ENCODE measurements around the gene C11orf58.

Gene C11orf58

GRCh38 chr11:16794047-16794818 is 55.8 kb downstream of the C11orf58 start:
- Histone ChIP-seq H3K4me3 (ENCODE audit: low read length) (no peak overlapping the region), H3K36me3 (ENCODE audit: control insufficient read depth, low read length) (no peaks in the 10 kb centered on the region), H3F3A (ENCODE audit: control insufficient read depth, insufficient read depth) (no peaks in the 10 kb centered on the region), H3K27ac (ENCODE audit: low read depth, low read length) (no peak overlapping the region), H3K79me2 (ENCODE audit: control insufficient read depth, low read length) (no peaks in the 10 kb centered on the region), H4K20me1 (ENCODE audit: control insufficient read depth, insufficient read depth, low read depth, low read length) (no peaks in the 10 kb centered on the region), H3K27me3 (ENCODE audit: control insufficient read depth, low read length) (no peaks in the 10 kb centered on the region), H3K4me2 (ENCODE audit: low read length) (no peak overlapping the region), H3K9me2 (replicated peaks; ENCODE audit: control insufficient read depth, low read length) (no peaks in the 10 kb centered on the region), H3K9me3 (ENCODE audit: control insufficient read depth, insufficient read depth, low read length) (no peaks in the 10 kb centered on the region), H3K4me1 (ENCODE audit: control insufficient read depth, low read length) (no peaks in the 10 kb centered on the region)
- TF ChIP-seq EZH2phosphoT487 (IDR thresholded peaks at IDR 0.05; ENCODE audit: borderline replicate concordance, low read length) (no peak), CTCF (IDR thresholded peaks at IDR 0.05; ENCODE audit: low read depth, low read length, poor library complexity, severe bottlenecking) (no peak)

GRCh38 chr11:16795146-16795545 is 56.7 kb downstream of the C11orf58 start:
- TF ChIP-seq EZH2phosphoT487 (IDR thresholded peaks at IDR 0.05; ENCODE audit: borderline replicate concordance, low read length) (no peak), CTCF (IDR thresholded peaks at IDR 0.05; ENCODE audit: low read depth, low read length, poor library complexity, severe bottlenecking) (no peak)
- no peak overlapping the region for H3K4me2 ChIP-seq (ENCODE audit: low read length)
- H3K4me3 ChIP-seq (ENCODE audit: low read length) = no peak overlapping the region
- no peaks in the 10 kb centered on the region for H3K36me3 ChIP-seq (ENCODE audit: control insufficient read depth, low read length)
- H3K27ac ChIP-seq (ENCODE audit: low read depth, low read length) = no peak overlapping the region
- H3K9me2 ChIP-seq (replicated peaks; ENCODE audit: control insufficient read depth, low read length) = no peaks in the 10 kb centered on the region
- no peaks in the 10 kb centered on the region for H3K9me3 ChIP-seq (ENCODE audit: control insufficient read depth, insufficient read depth, low read length)
- no peaks in the 10 kb centered on the region for H3K79me2 ChIP-seq (ENCODE audit: control insufficient read depth, low read length)
- no peaks in the 10 kb centered on the region for H4K20me1 ChIP-seq (ENCODE audit: control insufficient read depth, insufficient read depth, low read depth, low read length)
- no peaks in the 10 kb centered on the region for H3K4me1 ChIP-seq (ENCODE audit: control insufficient read depth, low read length)
- H3K27me3 ChIP-seq (ENCODE audit: control insufficient read depth, low read length) = no peaks in the 10 kb centered on the region
- no peaks in the 10 kb centered on the region for H3F3A ChIP-seq (ENCODE audit: control insufficient read depth, insufficient read depth)

GRCh38 chr11:16796311-16796710 is 57.9 kb downstream of the C11orf58 start:
- Histone ChIP-seq H3K36me3 (ENCODE audit: control insufficient read depth, low read length) (no peaks in the 10 kb centered on the region), H3K79me2 (ENCODE audit: control insufficient read depth, low read length) (no peaks in the 10 kb centered on the region), H4K20me1 (ENCODE audit: control insufficient read depth, insufficient read depth, low read depth, low read length) (no peaks in the 10 kb centered on the region), H3F3A (ENCODE audit: control insufficient read depth, insufficient read depth) (no peaks in the 10 kb centered on the region), H3K9me3 (ENCODE audit: control insufficient read depth, insufficient read depth, low read length) (no peaks in the 10 kb centered on the region), H3K27me3 (ENCODE audit: control insufficient read depth, low read length) (no peaks in the 10 kb centered on the region), H3K4me2 (ENCODE audit: low read length) (no peak overlapping the region), H3K4me3 (ENCODE audit: low read length) (no peak overlapping the region), H3K27ac (ENCODE audit: low read depth, low read length) (no peak overlapping the region), H3K9me2 (replicated peaks; ENCODE audit: control insufficient read depth, low read length) (no peaks in the 10 kb centered on the region), H3K4me1 (ENCODE audit: control insufficient read depth, low read length) (no peaks in the 10 kb centered on the region)
- TF ChIP-seq EZH2phosphoT487 (IDR thresholded peaks at IDR 0.05; ENCODE audit: borderline replicate concordance, low read length) = no peak
- no peak for TF ChIP-seq CTCF (IDR thresholded peaks at IDR 0.05; ENCODE audit: low read depth, low read length, poor library complexity, severe bottlenecking)

All from DOHH2 (cell line).